ENCODE measurements around the gene ITIH5. TPM values are rescaled to one million over a fixed set of nuclear protein-coding genes. Genes with fewer than 3 reads are reported as not detected.

The ITIH5 gene
- total RNA-seq = 18.9 TPM

GRCh38 chr10:7666253-7667023, at the start of gene ITIH5:
ITIH5 (minus strand) TSS chr10:7666966; CDS start chr10:7666892, 74 bp downstream.

GRCh38 chr10:7703140-7703539, 36.4 kb upstream of the ITIH5 start, which contains the start of gene ITIH2:
ITIH2 (plus strand) TSS chr10:7703316; CDS start chr10:7703435, 119 bp downstream.

Other genes with a start within 250 kb of the ITIH5 start
- 7.6 TPM for gene ITIH2, start 36.4 kb upstream of the ITIH5 start, total RNA-seq
- 11.1 TPM for gene KIN, start 121.0 kb upstream of the ITIH5 start, total RNA-seq
- gene ATP5F1C, start 121.2 kb upstream of the ITIH5 start, total RNA-seq = 322 TPM
- 4.2 TPM for gene TAF3, start 151.5 kb upstream of the ITIH5 start, total RNA-seq

All from diencephalon (tissue), 1 donor.